GM23248 (cell line): ENCODE measurements around the gene SMYD1.

ENCODE experiments used
- EZH2 ChIP-seq: fragments of 200-600 bp; sonication (generic); IDR thresholded peaks from 2 replicates; pipeline ENCODE4 v1.6.1; 2018; ENCODE audit warnings: antibody characterized with exemption, mild to moderate bottlenecking; ENCODE audit not compliant: insufficient read depth, poor library complexity, severe bottlenecking
- EZH2phosphoT487 ChIP-seq: fragments of 200-600 bp; sonication (generic); IDR thresholded peaks from 2 replicates; pipeline ENCODE4 v1.6.1; 2018; ENCODE audit warnings: antibody characterized with exemption, moderate library complexity, mild to moderate bottlenecking, low read depth; ENCODE audit not compliant: insufficient read depth

DNA sequence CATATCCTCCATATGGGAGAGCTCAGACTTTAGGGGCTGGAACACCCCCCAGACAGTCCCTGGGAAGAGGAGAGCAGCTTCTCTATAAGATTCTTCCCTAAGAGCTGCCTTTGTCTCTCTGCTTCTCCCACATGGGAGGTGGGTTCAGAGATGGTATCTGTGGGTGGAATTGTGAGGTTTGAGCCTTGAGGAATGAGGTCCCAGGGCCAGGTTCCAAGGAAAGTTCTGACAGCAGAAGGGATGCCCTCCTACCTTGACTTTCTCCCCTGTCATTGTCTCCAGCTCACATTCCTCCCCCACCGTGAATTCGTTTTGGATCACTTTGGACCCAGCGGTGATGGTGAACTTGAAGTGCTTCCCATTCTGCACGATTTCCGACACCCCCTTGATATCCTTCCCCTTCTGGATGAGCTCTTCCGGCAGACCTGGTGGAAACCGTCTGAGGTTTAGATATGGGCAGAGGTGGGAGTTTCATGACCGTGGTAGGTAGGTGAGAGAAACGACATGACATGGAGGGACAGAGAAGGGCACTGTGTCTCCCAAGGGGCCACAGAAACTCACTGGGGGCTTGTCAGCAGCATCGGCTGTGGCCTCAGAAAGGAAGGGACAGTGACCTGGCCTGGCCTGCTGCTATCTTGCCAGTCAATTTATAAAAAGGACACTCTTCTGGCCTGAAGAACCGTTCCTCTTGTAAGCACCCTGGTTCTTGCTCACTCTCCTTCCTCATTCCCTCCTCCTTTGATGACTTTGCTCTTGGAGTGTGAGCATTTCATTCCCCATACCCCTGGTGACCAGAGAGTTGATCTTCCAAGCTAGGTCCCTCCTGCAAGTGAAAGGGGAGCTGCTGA is 58.5 kb downstream of the SMYD1 start:
- TF ChIP-seq EZH2 (no peak), EZH2phosphoT487 (no peak)
